Sigmoid colon (tissue), 3 donors: ENCODE measurements around the gene RGS19.

Experiments used
- CTCF ChIP-seq, 4 experiments: fragments of 450-650 bp in 3 of 4; fragments of 200-600 bp in 1 of 4; IDR thresholded peaks; one replicate each; pipeline ENCODE4 v1.5.1; 2016 to 2019; ENCODE audit warnings: antibody characterized with exemption in 4 of 4, mild to moderate bottlenecking in 3 of 4, moderate library complexity in 2 of 4
- POLR2A ChIP-seq, 2 donors: fragments of 450-650 bp; IDR thresholded peaks; one replicate each; pipeline ENCODE4 v1.6.1; 2016; ENCODE audit warnings: antibody characterized with exemption in 2 of 2, mild to moderate bottlenecking in 2 of 2, moderate library complexity in 2 of 2

- TF ChIP-seq POLR2A (IDR thresholded peaks at IDR 0.05) = peak; percentile 72 to 82
- TF ChIP-seq CTCF (IDR thresholded peaks at IDR 0.05) = no peak
Observed at GRCh38 chr20:64062596-64063388, 16.5 kb downstream of the RGS19 start, which contains the start of gene TCEA2.
